ENCODE data around the gene MST1R.

The MST1R gene

DNA sequence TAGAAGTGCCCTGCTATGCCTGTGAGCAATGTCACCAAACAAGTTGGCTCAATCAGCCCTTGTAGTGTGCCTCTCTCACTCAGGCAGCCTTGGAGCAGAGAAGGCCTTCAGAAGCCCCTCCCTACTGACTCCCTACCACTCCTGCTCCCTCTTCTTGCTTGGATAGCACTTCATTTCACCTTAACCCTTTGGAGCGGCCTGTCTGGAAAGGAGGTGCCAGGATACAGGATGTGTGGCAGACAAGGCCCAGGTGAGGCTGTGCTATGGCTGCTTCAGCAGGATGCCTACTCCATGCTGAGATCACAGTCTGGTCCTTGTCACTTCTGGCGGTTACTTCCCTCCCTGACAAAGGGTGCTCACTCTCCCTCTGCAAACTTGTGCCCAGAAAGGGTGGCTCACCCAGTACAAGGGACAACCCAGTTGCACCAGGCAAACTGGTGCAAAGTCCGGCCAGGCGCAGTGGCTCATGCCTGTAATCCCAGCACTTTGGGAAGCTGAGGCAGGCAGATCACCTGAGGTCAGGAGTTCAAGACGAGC is 24.9 kb upstream of the MST1R start:
- peak overlapping the region in 1 of 2 experiments; percentile 63; a peak in 2 of 4 replicates for H3K4me3 ChIP-seq (ENCODE audit: low read depth in 1 of 2, low read length in 2 of 2)
- H3K4me2 ChIP-seq (ENCODE audit: insufficient read depth, low read length), result peak overlapping the region; percentile 65
- H3K4me1 ChIP-seq (ENCODE audit: insufficient read depth, low read length), result peaks cover 24% of the 10 kb centered on the region
- no peaks in the 10 kb centered on the region; the same call in 1 of the 2 replicates for H3K36me3 ChIP-seq (ENCODE audit: insufficient read depth, low read length)
- H3K9ac ChIP-seq (ENCODE audit: low read depth, low read length), result peak overlapping the region; percentile 73
- 0 out of 2 replicates have a peak overlapping the region, but pooled peaks have one; percentile 3 for H3K27ac ChIP-seq (ENCODE audit: low read length)
- H3K9me3 ChIP-seq (ENCODE audit: insufficient read depth, low read length, severe bottlenecking), result no peaks in the 10 kb centered on the region
- no peak overlapping the region for H2AFZ ChIP-seq (ENCODE audit: low read depth, low read length)
- no peak for ATAC-seq (ENCODE audit: insufficient read depth, low read depth)
- H3K79me2 ChIP-seq (ENCODE audit: insufficient read depth, low read length), result peaks cover 18% of the 10 kb centered on the region
- DNase-seq, result no peak
- H3K27me3 ChIP-seq (ENCODE audit: insufficient read depth, low read length, poor library complexity), result no peaks in the 10 kb centered on the region
- TF ChIP-seq CTCF (IDR thresholded peaks at IDR 0.05; ENCODE audit: borderline replicate concordance, extremely low read depth, low read length, poor library complexity, severe bottlenecking) (no peak), EZH2 (IDR thresholded peaks at IDR 0.05; ENCODE audit: borderline replicate concordance, low read depth, low read length, severe bottlenecking) (no peak)
- H4K20me1 ChIP-seq (ENCODE audit: insufficient read depth, low read length), result no peaks in the 10 kb centered on the region

DNA sequence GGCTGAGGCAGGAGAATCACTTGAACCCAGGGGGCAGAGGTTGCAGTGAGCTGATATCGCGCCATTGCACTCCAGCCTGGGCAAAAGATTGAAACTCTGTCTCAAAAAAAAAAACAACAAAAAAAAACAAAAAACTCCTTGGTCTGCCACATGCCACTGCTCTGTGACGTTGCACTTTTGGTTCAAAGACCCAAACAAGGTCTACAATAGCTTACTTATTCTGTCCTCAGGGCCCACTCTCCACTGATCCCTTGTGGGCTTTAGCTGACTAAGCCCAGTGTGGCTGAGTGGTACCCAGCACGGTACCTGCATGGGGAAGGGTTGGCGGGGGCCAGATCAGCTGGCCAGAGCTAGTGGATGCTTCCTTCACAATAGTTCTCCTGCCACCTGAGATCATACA is 24.1 kb upstream of the MST1R start:
- DNase-seq, result no peak
- Histone ChIP-seq H3K4me2 (ENCODE audit: insufficient read depth, low read length) (peak overlapping the region; percentile 65; the same call in 1 of the 2 replicates), H3K4me3 (ENCODE audit: low read depth in 1 of 2, low read length in 2 of 2) (no peak overlapping the region), H2AFZ (ENCODE audit: low read depth, low read length) (no peak overlapping the region), H3K9me3 (ENCODE audit: insufficient read depth, low read length, severe bottlenecking) (no peaks in the 10 kb centered on the region), H3K4me1 (ENCODE audit: insufficient read depth, low read length) (peaks cover 24% of the 10 kb centered on the region), H3K9ac (ENCODE audit: low read depth, low read length) (no peak overlapping the region), H3K27me3 (ENCODE audit: insufficient read depth, low read length, poor library complexity) (no peaks in the 10 kb centered on the region), H3K79me2 (ENCODE audit: insufficient read depth, low read length) (peaks cover 18% of the 10 kb centered on the region), H3K27ac (ENCODE audit: low read length) (no peak overlapping the region), H3K36me3 (ENCODE audit: insufficient read depth, low read length) (no peaks in the 10 kb centered on the region; the same call in 1 of the 2 replicates), H4K20me1 (ENCODE audit: insufficient read depth, low read length) (no peaks in the 10 kb centered on the region)
- no peak for ATAC-seq (ENCODE audit: insufficient read depth, low read depth)
- TF ChIP-seq EZH2 (IDR thresholded peaks at IDR 0.05; ENCODE audit: borderline replicate concordance, low read depth, low read length, severe bottlenecking) (no peak), CTCF (IDR thresholded peaks at IDR 0.05; ENCODE audit: borderline replicate concordance, extremely low read depth, low read length, poor library complexity, severe bottlenecking) (no peak)

- Histone ChIP-seq H3K27ac (ENCODE audit: low read length) (no peak overlapping the region), H4K20me1 (ENCODE audit: insufficient read depth, low read length) (no peaks in the 10 kb centered on the region), H3K9me3 (ENCODE audit: insufficient read depth, low read length, severe bottlenecking) (no peaks in the 10 kb centered on the region), H3K4me2 (ENCODE audit: insufficient read depth, low read length) (no peak overlapping the region), H3K27me3 (ENCODE audit: insufficient read depth, low read length, poor library complexity) (no peaks in the 10 kb centered on the region), H2AFZ (ENCODE audit: low read depth, low read length) (no peak overlapping the region), H3K9ac (ENCODE audit: low read depth, low read length) (no peak overlapping the region), H3K4me1 (ENCODE audit: insufficient read depth, low read length) (peaks cover 24% of the 10 kb centered on the region), H3K79me2 (ENCODE audit: insufficient read depth, low read length) (peaks cover 18% of the 10 kb centered on the region), H3K36me3 (ENCODE audit: insufficient read depth, low read length) (no peaks in the 10 kb centered on the region; the same call in 1 of the 2 replicates), H3K4me3 (ENCODE audit: low read depth in 1 of 2, low read length in 2 of 2) (no peak overlapping the region)
- TF ChIP-seq CTCF (IDR thresholded peaks at IDR 0.05; ENCODE audit: borderline replicate concordance, extremely low read depth, low read length, poor library complexity, severe bottlenecking) (no peak), EZH2 (IDR thresholded peaks at IDR 0.05; ENCODE audit: borderline replicate concordance, low read depth, low read length, severe bottlenecking) (no peak)
- no peak for DNase-seq
- ATAC-seq (ENCODE audit: insufficient read depth, low read depth), result no peak
Measured at GRCh38 chr3:49926117-49926728, 22.6 kb upstream of the MST1R start.
